WTC11 (cell line): ENCODE data around the gene BTN3A1.

Experiments used
- FOXJ3 ChIP-seq: sonication (generic); formaldehyde crosslinking; IDR thresholded peaks from 2 replicates; pipeline ENCODE4 v1.9.0; 2021; ENCODE audit warnings: missing genetic modification reagents, mild to moderate bottlenecking, borderline replicate concordance
- GABPB1 ChIP-seq: sonication (generic); formaldehyde crosslinking; IDR thresholded peaks from 2 replicates; pipeline ENCODE4 v1.8.1; 2023; ENCODE audit warnings: mild to moderate bottlenecking, missing genetic modification reagents
- NR2C2 ChIP-seq: sonication (generic); formaldehyde crosslinking; IDR thresholded peaks from 2 replicates; pipeline ENCODE4 v1.8.0; 2022; ENCODE audit warnings: mild to moderate bottlenecking, missing genetic modification reagents
- SMAD4 ChIP-seq: sonication (generic); formaldehyde crosslinking; IDR thresholded peaks from 2 replicates; pipeline ENCODE4 v1.8.0; 2022; ENCODE audit warnings: mild to moderate bottlenecking, missing genetic modification reagents
- TF ChIP-seq, protein P1 (sequence below): fragments of 200-600 bp; IDR thresholded peaks from 2 replicates; pipeline ENCODE4 v1.8.0; 2022; ENCODE audit warnings: antibody characterized with exemption
- TF ChIP-seq, protein P2 (sequence below): sonication (generic); formaldehyde crosslinking; IDR thresholded peaks from 2 replicates; pipeline ENCODE4 v1.8.0; 2022; ENCODE audit warnings: mild to moderate bottlenecking, missing genetic modification reagents
- TF ChIP-seq, protein P3 (sequence below): sonication (generic); formaldehyde crosslinking; IDR thresholded peaks from 2 replicates; pipeline ENCODE4 v1.8.0; 2022; ENCODE audit warnings: mild to moderate bottlenecking, missing genetic modification reagents
- TF ChIP-seq, protein P4 (sequence below): sonication (generic); formaldehyde crosslinking; IDR thresholded peaks from 2 replicates; pipeline ENCODE4 v1.8.1; 2022; ENCODE audit warnings: missing genetic modification reagents, borderline replicate concordance
- TF ChIP-seq, protein P5 (sequence below): sonication (generic); formaldehyde crosslinking; IDR thresholded peaks from 2 replicates; pipeline ENCODE4 v1.8.1; 2022; ENCODE audit warnings: low read depth, missing genetic modification reagents, borderline replicate concordance

DNA sequence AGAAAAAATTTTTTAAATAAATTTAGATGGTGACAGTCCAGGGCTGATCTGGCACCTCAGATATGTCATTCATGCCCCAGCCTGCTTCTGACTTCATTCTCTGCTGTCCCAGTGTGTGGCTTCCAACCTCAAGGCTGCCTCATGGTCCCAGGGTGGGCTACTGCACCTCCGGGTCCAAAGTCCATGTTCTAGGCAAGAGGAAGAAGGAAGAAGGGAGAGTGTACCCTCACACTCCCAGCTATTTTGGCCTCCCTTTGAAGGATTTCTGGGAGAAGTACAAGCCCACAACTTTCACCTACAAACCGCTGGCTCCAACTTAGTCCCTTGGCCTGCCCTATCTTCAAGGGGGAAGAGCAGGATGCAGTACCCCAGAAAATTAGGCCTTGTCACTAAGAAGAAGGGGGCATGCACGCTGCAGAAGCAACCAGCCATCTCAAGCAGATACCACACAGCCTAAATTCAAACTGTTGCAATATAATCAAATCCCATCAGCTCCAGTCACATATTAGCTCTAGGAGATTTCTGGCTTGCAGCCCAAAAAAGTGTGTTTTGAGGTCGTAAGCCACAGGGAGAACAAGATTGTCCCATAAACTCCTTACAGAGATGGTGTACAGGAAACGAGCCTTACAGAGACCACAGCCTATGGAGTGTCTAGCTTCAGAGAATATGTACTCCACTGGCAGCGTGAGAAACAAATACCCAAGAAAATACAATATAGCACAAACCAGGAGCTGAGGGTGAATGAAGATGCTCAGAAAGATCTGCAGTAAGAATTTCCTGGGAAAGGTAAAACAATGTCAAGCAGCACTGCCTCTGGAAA lies 38.0 kb upstream of the BTN3A1 start:
- TF ChIP-seq, protein P1, sequence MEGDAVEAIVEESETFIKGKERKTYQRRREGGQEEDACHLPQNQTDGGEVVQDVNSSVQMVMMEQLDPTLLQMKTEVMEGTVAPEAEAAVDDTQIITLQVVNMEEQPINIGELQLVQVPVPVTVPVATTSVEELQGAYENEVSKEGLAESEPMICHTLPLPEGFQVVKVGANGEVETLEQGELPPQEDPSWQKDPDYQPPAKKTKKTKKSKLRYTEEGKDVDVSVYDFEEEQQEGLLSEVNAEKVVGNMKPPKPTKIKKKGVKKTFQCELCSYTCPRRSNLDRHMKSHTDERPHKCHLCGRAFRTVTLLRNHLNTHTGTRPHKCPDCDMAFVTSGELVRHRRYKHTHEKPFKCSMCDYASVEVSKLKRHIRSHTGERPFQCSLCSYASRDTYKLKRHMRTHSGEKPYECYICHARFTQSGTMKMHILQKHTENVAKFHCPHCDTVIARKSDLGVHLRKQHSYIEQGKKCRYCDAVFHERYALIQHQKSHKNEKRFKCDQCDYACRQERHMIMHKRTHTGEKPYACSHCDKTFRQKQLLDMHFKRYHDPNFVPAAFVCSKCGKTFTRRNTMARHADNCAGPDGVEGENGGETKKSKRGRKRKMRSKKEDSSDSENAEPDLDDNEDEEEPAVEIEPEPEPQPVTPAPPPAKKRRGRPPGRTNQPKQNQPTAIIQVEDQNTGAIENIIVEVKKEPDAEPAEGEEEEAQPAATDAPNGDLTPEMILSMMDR: no peak
- TF ChIP-seq, protein P2, sequence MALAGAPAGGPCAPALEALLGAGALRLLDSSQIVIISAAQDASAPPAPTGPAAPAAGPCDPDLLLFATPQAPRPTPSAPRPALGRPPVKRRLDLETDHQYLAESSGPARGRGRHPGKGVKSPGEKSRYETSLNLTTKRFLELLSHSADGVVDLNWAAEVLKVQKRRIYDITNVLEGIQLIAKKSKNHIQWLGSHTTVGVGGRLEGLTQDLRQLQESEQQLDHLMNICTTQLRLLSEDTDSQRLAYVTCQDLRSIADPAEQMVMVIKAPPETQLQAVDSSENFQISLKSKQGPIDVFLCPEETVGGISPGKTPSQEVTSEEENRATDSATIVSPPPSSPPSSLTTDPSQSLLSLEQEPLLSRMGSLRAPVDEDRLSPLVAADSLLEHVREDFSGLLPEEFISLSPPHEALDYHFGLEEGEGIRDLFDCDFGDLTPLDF (CRISPR knock-in tag): no peak
- TF ChIP-seq NR2C2 (CRISPR knock-in tag): no peak
- TF ChIP-seq, protein P3, sequence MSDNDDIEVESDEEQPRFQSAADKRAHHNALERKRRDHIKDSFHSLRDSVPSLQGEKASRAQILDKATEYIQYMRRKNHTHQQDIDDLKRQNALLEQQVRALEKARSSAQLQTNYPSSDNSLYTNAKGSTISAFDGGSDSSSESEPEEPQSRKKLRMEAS (CRISPR knock-in tag): no peak
- TF ChIP-seq GABPB1: no peak
- no peak for TF ChIP-seq FOXJ3 (CRISPR knock-in tag)
- TF ChIP-seq SMAD4 (CRISPR knock-in tag): no peak
- TF ChIP-seq, protein P4, sequence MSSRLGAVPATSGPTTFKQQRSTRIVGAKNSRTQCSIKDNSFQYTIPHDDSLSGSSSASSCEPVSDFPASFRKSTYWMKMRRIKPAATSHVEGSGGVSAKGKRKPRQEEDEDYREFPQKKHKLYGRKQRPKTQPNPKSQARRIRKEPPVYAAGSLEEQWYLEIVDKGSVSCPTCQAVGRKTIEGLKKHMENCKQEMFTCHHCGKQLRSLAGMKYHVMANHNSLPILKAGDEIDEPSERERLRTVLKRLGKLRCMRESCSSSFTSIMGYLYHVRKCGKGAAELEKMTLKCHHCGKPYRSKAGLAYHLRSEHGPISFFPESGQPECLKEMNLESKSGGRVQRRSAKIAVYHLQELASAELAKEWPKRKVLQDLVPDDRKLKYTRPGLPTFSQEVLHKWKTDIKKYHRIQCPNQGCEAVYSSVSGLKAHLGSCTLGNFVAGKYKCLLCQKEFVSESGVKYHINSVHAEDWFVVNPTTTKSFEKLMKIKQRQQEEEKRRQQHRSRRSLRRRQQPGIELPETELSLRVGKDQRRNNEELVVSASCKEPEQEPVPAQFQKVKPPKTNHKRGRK (CRISPR knock-in tag): no peak
- TF ChIP-seq, protein P5, sequence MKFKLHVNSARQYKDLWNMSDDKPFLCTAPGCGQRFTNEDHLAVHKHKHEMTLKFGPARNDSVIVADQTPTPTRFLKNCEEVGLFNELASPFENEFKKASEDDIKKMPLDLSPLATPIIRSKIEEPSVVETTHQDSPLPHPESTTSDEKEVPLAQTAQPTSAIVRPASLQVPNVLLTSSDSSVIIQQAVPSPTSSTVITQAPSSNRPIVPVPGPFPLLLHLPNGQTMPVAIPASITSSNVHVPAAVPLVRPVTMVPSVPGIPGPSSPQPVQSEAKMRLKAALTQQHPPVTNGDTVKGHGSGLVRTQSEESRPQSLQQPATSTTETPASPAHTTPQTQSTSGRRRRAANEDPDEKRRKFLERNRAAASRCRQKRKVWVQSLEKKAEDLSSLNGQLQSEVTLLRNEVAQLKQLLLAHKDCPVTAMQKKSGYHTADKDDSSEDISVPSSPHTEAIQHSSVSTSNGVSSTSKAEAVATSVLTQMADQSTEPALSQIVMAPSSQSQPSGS (CRISPR knock-in tag): no peak
